Cardiac muscle cell (in vitro differentiated cells and primary cell): Measurements from ENCODE around the gene ITSN1. TPM values are rescaled to one million over a fixed set of nuclear protein-coding genes. Genes with fewer than 3 reads are reported as not detected.
A peak's percentile ranks its signal among the peaks of the same experiment; 100 is the strongest.

Source experiments
- DNase-seq, 2 donors: peaks; one replicate each; pipeline versions ENCODE4 v3.0.0 to v3.0.0-alpha.2; 2010 to 2017; ENCODE audit warnings: low read depth in 1 of 2, low spot score in 1 of 2
- H3K27ac ChIP-seq: fragments of 200-600 bp; sonication (generic); 2 replicates; pipeline ENCODE4 v1.5.1; 2016
- H3K27me3 ChIP-seq: fragments of 200-600 bp; sonication (generic); 2 replicates; pipeline ENCODE4 v1.6.0; 2016; ENCODE audit warnings: control low read depth
- H3K36me3 ChIP-seq: fragments of 200-600 bp; sonication (generic); 2 replicates; pipeline ENCODE4 v1.5.1; 2016; ENCODE audit warnings: control low read depth
- H3K4me1 ChIP-seq: fragments of 200-600 bp; sonication (generic); 2 replicates; pipeline ENCODE4 v1.8.1; 2017; ENCODE audit warnings: low read depth, mild to moderate bottlenecking, mixed run types
- H3K4me3 ChIP-seq: fragments of 200-600 bp; sonication (generic); 2 replicates; pipeline ENCODE4 v1.5.1; 2016; ENCODE audit warnings: mild to moderate bottlenecking
- H3K9me3 ChIP-seq: fragments of 200-600 bp; sonication (generic); 2 replicates; pipeline ENCODE4 v1.5.1; 2017; ENCODE audit warnings: low read depth, mild to moderate bottlenecking, control low read depth
- CTCF ChIP-seq: IDR thresholded peaks from 2 replicates; pipeline ENCODE4 v1.5.1; 2012; ENCODE audit warnings: low read depth, mild to moderate bottlenecking, low read length
- polyA plus RNA-seq: library from polyadenylated mRNA; unstranded; fragments of >200 nt; fragmentation: Nextera tagmentation; extraction: Ambion mirVana; gene quantifications from 2 replicates; pipeline ENCODE4 v1.2.1, GENCODE V29; 2016
- total RNA-seq: library from RNA; depleted of rRNA; stranded (reverse); fragments of >200 nt; gene quantifications from 2 replicates; pipeline ENCODE4 v1.2.3, GENCODE V29; 2016

ITSN1 gene
- total and polyA plus RNA-seq, 2 experiments from 2014 or later: 92.4 to 125 TPM

DNA sequence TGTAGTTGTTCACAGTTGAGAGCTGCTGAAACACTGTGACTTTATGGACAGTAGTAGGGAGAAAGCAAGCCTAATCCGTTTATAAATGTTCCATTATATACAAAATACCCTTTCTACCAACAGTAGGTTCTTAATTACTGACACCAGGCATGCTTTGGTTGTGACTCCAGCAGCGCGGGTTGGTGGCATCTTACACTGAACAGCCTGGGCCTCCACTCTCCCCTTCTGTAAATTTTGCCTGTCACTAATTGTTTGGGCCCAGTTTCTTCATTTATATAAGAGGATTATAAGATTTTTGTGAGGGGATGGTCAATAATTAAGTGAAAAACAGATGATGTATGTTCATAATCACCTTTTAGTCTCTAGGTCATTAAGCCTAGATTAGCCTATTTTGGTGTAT lies 58.2 kb downstream of the ITSN1 start:
- H3K27ac ChIP-seq: no peak overlapping the region
- no peaks in the 10 kb centered on the region for H3K36me3 ChIP-seq
- H3K4me1 ChIP-seq: peaks cover 38% of the 10 kb centered on the region
- no peak for DNase-seq
- no peak for TF ChIP-seq CTCF
- H3K27me3 ChIP-seq: no peaks in the 10 kb centered on the region
- no peak overlapping the region for H3K4me3 ChIP-seq
- H3K9me3 ChIP-seq: no peaks in the 10 kb centered on the region

DNA sequence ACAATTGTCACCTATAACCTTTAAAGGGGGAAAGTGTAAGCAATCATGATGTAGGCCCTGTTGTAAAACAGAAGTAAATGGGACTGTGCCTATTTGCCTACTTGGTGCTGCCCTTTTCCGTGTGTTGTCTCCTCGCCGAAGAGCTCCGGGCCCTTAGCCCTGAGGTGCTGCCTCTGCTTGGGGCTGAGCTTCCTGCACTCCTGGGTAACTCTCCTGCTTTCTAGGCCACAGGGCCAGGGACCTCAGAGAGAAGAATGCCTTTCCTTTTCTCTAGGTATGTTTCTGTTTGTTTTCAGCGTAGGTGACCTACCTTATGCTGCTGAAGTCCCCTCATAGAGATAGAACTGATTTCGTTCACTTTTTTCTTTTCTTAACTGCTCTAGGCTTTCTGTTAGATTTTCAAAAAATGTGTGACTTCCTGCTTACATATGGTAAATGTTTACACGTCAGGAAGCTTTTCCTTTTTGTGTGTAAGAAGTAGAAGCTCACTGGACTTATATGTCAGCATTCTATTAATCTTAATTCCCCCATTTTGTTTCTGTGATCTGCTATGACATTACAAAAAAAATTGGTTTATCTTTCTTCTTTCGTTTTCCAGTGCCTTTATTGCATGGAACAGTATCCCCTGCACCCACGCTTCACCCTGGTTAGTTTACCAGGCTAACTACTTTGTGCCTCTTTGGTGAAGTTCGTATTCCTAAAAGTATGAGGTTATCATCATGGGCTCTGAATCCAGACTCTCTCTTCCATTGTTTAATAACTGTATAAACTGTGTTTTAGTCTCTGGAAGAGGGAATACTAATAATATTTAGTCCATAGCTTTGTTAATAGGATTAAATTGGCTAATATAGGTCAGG lies 61.7 kb downstream of the ITSN1 start:
- H3K36me3 ChIP-seq: no peaks in the 10 kb centered on the region
- H3K4me1 ChIP-seq: peaks cover 3% of the 10 kb centered on the region
- H3K9me3 ChIP-seq: no peaks in the 10 kb centered on the region
- peak overlapping the region; percentile 53 for H3K27ac ChIP-seq
- no peak overlapping the region for H3K4me3 ChIP-seq
- DNase-seq: no peak
- TF ChIP-seq CTCF: no peak
- no peaks in the 10 kb centered on the region for H3K27me3 ChIP-seq

GRCh38 chr21:33707846-33708245 lies 65.5 kb downstream of the ITSN1 start:
- Histone ChIP-seq H3K27ac (no peak overlapping the region), H3K4me1 (peaks cover 8% of the 10 kb centered on the region), H3K4me3 (no peak overlapping the region), H3K9me3 (no peaks in the 10 kb centered on the region), H3K27me3 (no peaks in the 10 kb centered on the region), H3K36me3 (no peaks in the 10 kb centered on the region)
- DNase-seq: no peak
- no peak for TF ChIP-seq CTCF

GRCh38 chr21:33708874-33709273 lies 66.6 kb downstream of the ITSN1 start:
- Histone ChIP-seq H3K4me1 (peaks cover 8% of the 10 kb centered on the region), H3K27ac (no peak overlapping the region), H3K9me3 (no peaks in the 10 kb centered on the region), H3K36me3 (no peaks in the 10 kb centered on the region), H3K4me3 (no peak overlapping the region), H3K27me3 (no peaks in the 10 kb centered on the region)
- no peak for DNase-seq
- no peak for TF ChIP-seq CTCF

DNA sequence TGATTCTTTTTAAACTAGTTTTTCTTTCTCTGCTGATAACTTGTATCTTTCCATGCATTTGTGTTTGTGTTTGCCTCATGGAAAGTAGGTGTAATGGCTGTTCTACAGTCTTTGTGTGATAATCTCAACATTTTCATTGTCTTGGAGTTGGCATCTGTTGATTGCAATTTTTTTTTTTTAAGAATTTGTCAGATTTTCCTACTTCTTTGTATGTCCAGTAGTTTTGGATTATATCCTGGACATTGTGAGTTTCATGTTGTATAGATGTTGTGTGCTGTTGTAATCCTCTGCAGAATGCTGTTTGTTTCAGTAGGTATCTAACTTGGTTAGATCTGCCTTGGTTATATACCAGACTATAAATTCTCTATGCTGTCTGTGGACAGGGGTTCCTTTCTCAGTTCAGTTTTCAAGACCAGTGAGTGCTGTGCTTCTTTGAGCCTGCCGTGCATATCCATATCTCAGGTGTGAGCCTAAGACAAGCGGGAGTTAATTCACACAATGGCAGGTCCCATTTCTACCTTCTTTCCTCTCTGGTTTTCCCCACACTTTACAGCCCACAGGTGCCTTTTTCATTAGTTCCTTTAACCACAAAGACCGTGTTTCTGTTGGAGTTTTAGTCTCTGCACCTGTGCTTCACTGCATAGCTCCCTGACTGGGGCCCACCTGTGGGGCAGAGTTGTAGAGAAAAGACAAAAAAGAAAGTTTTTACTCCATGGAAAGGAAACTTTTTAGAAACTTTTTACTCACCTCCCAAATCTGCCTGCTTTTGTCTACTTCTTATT lies 69.9 kb downstream of the ITSN1 start:
- no peak for DNase-seq
- no peaks in the 10 kb centered on the region for H3K27me3 ChIP-seq
- peaks cover 15% of the 10 kb centered on the region for H3K4me1 ChIP-seq
- no peak overlapping the region for H3K4me3 ChIP-seq
- H3K27ac ChIP-seq: peak overlapping the region; percentile 39
- H3K9me3 ChIP-seq: no peaks in the 10 kb centered on the region
- no peaks in the 10 kb centered on the region for H3K36me3 ChIP-seq
- TF ChIP-seq CTCF: no peak
